ENCODE measurements around the gene ABCA6. TPM values are rescaled to one million over a fixed set of nuclear protein-coding genes. Genes with fewer than 3 reads are reported as not detected.

The ABCA6 gene
- total RNA-seq, 2 donors from 2014 or later = 20.8 to 35.9 TPM

DNA sequence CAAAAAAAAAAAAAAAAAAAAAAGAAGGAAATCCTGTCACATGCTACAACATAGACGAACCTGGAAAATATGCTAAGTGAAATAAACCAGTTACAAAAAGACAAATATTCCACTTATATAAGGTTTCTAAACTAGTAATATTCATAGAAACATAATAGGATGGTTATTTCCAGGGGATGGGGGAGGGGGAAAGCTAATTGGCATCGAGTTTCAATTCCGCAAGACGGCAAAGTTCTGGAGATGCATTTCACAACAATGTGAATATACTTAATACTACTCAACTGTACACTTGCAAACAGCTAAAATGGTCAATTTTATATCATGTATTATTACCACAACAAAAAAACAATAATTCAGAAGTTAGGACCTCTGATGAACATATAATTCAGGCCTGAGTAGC, 43.1 kb downstream of the ABCA6 start:
- Histone ChIP-seq H3K27ac (no peak overlapping the region), H3K27me3 (no peaks in the 10 kb centered on the region), H3K4me1 (no peaks in the 10 kb centered on the region), H3K9me3 (no peaks in the 10 kb centered on the region), H3K4me3 (no peak overlapping the region), H3K36me3 (replicated peaks in 1 of 2; ENCODE audit: insufficient read depth in 1 of 2, low read depth in 2 of 2) (no peaks in the 10 kb centered on the region)
- no peak for DNase-seq
- ATAC-seq = no peak
- no peak for TF ChIP-seq POLR2A (IDR thresholded peaks at IDR 0.05)
- TF ChIP-seq, protein P1, sequence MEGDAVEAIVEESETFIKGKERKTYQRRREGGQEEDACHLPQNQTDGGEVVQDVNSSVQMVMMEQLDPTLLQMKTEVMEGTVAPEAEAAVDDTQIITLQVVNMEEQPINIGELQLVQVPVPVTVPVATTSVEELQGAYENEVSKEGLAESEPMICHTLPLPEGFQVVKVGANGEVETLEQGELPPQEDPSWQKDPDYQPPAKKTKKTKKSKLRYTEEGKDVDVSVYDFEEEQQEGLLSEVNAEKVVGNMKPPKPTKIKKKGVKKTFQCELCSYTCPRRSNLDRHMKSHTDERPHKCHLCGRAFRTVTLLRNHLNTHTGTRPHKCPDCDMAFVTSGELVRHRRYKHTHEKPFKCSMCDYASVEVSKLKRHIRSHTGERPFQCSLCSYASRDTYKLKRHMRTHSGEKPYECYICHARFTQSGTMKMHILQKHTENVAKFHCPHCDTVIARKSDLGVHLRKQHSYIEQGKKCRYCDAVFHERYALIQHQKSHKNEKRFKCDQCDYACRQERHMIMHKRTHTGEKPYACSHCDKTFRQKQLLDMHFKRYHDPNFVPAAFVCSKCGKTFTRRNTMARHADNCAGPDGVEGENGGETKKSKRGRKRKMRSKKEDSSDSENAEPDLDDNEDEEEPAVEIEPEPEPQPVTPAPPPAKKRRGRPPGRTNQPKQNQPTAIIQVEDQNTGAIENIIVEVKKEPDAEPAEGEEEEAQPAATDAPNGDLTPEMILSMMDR (IDR thresholded peaks at IDR 0.05) = no peak
- WGBS, 2 donors = 75 to 90% methylated on average over 4 of the region's 4 CpGs
- intact Hi-C loops (cut with DNase I) = no loop called here

DNA sequence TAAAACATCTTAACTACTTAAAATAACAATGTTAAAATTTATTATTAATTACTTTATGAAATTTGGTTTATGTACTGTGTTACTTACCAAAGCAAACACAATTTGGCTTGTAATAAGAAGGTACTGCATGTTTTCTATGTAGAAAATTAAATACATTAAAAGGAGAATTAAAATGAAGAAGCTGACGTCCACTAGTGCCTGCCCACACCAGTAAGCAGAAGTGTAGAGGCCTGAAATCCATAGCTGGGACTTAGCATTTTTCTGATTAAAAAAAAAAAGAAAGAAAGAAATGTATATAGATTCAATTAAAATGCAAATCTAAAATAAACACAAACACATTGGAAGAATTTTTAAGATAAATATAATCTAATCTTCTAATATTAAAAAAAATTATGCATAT, 45.2 kb downstream of the ABCA6 start:
- H3K4me3 ChIP-seq = no peak overlapping the region
- intact Hi-C loops (cut with DNase I) = no loop called here
- 73 to 82% methylated on average over 1 of the region's 1 CpG for WGBS, 2 donors
- ATAC-seq = no peak
- H3K36me3 ChIP-seq (replicated peaks in 1 of 2; ENCODE audit: insufficient read depth in 1 of 2, low read depth in 2 of 2) = no peaks in the 10 kb centered on the region
- TF ChIP-seq POLR2A (IDR thresholded peaks at IDR 0.05) = no peak
- TF ChIP-seq, protein P1 (IDR thresholded peaks at IDR 0.05) = no peak
- no peak for DNase-seq
- no peaks in the 10 kb centered on the region for H3K27me3 ChIP-seq
- H3K27ac ChIP-seq = no peak overlapping the region
- H3K9me3 ChIP-seq = no peaks in the 10 kb centered on the region
- H3K4me1 ChIP-seq = peaks cover 9% of the 10 kb centered on the region

DNA sequence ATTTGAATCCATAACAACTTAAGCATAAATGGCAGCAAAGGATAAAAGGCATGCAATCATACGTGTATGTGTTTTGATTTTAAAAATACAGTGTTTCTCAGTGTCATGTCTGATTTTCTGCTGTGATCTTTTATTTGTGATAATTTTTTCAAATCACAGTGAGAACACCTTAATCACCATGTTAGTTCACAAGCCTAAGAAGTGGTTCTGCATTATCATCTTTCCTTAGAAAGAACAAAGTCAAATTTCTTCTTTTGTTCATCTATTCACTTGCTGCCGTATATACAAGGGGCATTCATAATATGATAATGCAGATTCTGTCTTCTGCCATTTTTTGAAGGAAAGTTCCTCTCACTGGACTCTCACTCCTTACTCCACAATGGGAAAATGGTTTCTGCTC, 47.7 kb downstream of the ABCA6 start:
- H3K4me1 ChIP-seq = peaks cover 9% of the 10 kb centered on the region
- 71 to 80% methylated on average over 2 of the region's 2 CpGs for WGBS, 2 donors
- peak overlapping the region in 1 of 4 donors; percentile 67 for H3K27ac ChIP-seq
- H3K4me3 ChIP-seq = no peak overlapping the region
- ATAC-seq (no peak), DNase-seq (no peak)
- TF ChIP-seq, protein P1 (IDR thresholded peaks at IDR 0.05) = no peak
- TF ChIP-seq POLR2A (IDR thresholded peaks at IDR 0.05) = no peak
- H3K9me3 ChIP-seq = no peaks in the 10 kb centered on the region
- H3K36me3 ChIP-seq (replicated peaks in 1 of 2; ENCODE audit: insufficient read depth in 1 of 2, low read depth in 2 of 2) = no peaks in the 10 kb centered on the region
- H3K27me3 ChIP-seq = no peaks in the 10 kb centered on the region
- intact Hi-C loops (cut with DNase I) = no loop called here

DNA sequence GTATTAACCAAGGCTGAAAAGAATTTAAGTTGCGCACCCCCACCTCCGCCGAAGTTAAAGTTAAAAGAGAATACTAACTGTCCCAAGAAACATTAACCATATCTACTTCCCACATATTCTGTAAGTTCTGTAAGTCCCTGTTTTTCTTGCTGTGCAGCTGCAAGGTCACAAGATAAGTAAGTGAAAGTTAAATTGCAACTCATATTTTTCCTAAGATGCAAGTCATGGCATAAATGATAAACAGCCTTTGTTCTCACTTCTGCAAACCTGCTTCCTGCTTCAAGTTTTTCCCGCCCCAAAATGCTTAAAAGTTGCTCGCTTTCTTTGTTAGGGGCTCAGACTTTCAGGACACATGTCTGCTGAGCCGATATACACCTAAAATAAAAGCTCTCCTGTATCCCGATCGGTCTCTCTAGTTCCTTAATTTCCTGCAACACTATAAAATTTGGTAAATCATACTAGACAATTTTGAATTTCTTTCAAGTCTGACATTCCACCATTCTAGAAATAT, 48.4 kb downstream of the ABCA6 start:
- Histone ChIP-seq H3K27me3 (no peaks in the 10 kb centered on the region), H3K4me3 (no peak overlapping the region), H3K27ac (peak overlapping the region in 3 of 4 donors; percentile 39 to 67 (median 43)), H3K9me3 (no peaks in the 10 kb centered on the region), H3K4me1 (peaks cover 9% of the 10 kb centered on the region), H3K36me3 (replicated peaks in 1 of 2; ENCODE audit: insufficient read depth in 1 of 2, low read depth in 2 of 2) (no peaks in the 10 kb centered on the region)
- 7 to 10% methylated on average over 8 of the region's 8 CpGs for WGBS, 2 donors
- DNase-seq (peak in 3 of 4 donors; percentile 16 to 50 (median 47)), ATAC-seq (peak; percentile 86)
- intact Hi-C loops (cut with DNase I) = no loop called here
- TF ChIP-seq, protein P1 (IDR thresholded peaks at IDR 0.05) = no peak
- no peak for TF ChIP-seq POLR2A (IDR thresholded peaks at IDR 0.05)

DNA sequence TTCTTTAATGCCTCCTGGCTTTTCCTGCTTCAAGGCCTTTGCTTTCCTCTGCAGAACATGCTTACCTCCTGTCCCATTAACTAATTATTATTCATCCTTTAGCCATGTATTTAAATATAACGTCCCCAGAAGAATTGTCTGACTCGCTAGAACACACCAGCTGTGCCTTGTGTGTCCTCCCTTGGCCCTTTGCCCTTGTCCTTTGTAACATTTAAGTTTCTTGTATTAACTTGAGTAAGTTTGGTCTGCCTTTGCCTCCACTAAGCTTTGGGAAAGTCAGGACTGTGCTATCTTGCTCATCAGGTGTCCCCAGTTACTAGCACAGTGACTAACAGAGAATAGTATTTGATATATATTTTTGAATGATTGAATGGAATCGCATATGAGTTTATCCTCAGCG, 51.3 kb downstream of the ABCA6 start:
- DNase-seq = no peak
- H3K36me3 ChIP-seq (replicated peaks in 1 of 2; ENCODE audit: insufficient read depth in 1 of 2, low read depth in 2 of 2) = no peaks in the 10 kb centered on the region
- no peak for TF ChIP-seq POLR2A (IDR thresholded peaks at IDR 0.05)
- TF ChIP-seq, protein P1 (IDR thresholded peaks at IDR 0.05) = no peak
- H3K4me3 ChIP-seq = no peak overlapping the region
- intact Hi-C loops (cut with DNase I) = no loop called here
- no peak for ATAC-seq
- H3K9me3 ChIP-seq = no peaks in the 10 kb centered on the region
- no peaks in the 10 kb centered on the region for H3K27me3 ChIP-seq
- peaks cover 9% of the 10 kb centered on the region for H3K4me1 ChIP-seq
- 84 to 86% methylated on average over 4 of the region's 4 CpGs for WGBS, 2 donors
- H3K27ac ChIP-seq = no peak overlapping the region
